Upper lobe of right lung (tissue), 1 donor: Measurements from ENCODE around the gene SBF1. TPM values are rescaled to one million over a fixed set of nuclear protein-coding genes. Genes with fewer than 3 reads are reported as not detected.
"Not testable (repeated sequence)": the region's sequence is repeated elsewhere in the genome, so short reads cannot be mapped to it uniquely, and the experiment has no call there.

Experiments
- ATAC-seq: fragments of 200-7000 bp; cut with Tn5 transposase; one replicate; pipeline ENCODE4 v1.9.1; 2020; ENCODE audit warnings: mild to moderate bottlenecking, moderate library complexity
- DNase-seq: peaks from one replicate; pipeline ENCODE4 v3.0.0-alpha.2; 2020
- H3K27ac ChIP-seq: fragments of 200-600 bp; one replicate; pipeline ENCODE4 v1.8.0; 2022
- H3K27me3 ChIP-seq: fragments of 200-600 bp; one replicate; pipeline ENCODE4 v1.8.0; 2022; ENCODE audit warnings: mild to moderate bottlenecking
- H3K36me3 ChIP-seq: fragments of 200-600 bp; one replicate; pipeline ENCODE4 v1.8.0; 2022
- H3K4me1 ChIP-seq: fragments of 200-600 bp; one replicate; pipeline ENCODE4 v1.8.0; 2022
- H3K4me3 ChIP-seq: fragments of 200-600 bp; one replicate; pipeline ENCODE4 v1.8.0; 2022; ENCODE audit warnings: mild to moderate bottlenecking
- H3K9me3 ChIP-seq: fragments of 200-600 bp; one replicate; pipeline ENCODE4 v1.8.0; 2022
- intact Hi-C: fragments of 100-400 bp; cut with DNase I; formaldehyde crosslinking; loops from one replicate; pipeline ENCODE4 v1.11.0; 2022
- total RNA-seq: library from RNA; stranded (reverse); fragmentation: NEBNext Ultra II Directional; extraction: Animal tissue kit (Norgen Biotek cat#: 25700); gene quantifications from one replicate; pipeline ENCODE4 v1.2.1, GENCODE V29; 2021
- TF ChIP-seq, protein P1 (sequence below): fragments of 200-600 bp; IDR thresholded peaks from one replicate; pipeline ENCODE4 v1.8.0; 2022; ENCODE audit warnings: antibody characterized with exemption
- donor health status: DM: no; HTN: yes; CAD: no; lungs with severe emphysema.

The SBF1 gene
- total RNA-seq, 1 donor from 2014 or later: 69.4 TPM

DNA sequence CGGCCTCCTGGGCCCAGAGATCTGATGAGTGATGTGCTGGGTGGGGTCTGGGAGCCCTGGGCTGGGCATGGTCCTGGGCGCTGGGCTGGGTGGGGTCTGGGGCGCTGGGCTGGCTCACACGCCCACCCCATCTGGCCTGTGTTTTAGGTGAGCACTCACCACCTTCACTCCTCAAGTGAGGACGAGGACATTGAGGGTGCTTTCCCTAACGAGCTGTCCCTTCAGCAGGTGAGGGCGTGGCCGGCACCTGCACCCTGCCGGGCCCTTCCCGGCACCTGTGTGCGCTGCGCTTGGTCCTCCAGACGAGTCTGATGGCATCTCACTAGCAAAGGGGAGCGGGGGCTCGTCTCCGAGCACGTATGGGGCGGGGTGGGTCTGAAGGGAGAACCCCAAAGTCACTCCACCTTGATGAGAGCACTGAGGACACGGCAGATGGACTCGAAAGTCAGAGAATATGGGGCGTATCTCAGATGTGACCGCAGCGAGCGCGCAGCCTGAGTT, 37.9 kb downstream of the SBF1 start:
- H3K9me3 ChIP-seq: no peaks in the 10 kb centered on the region
- no peaks in the 10 kb centered on the region for H3K4me1 ChIP-seq
- no peak for DNase-seq
- H3K27ac ChIP-seq: no peak overlapping the region
- no peak overlapping the region for H3K4me3 ChIP-seq
- peaks cover 83% of the 10 kb centered on the region for H3K36me3 ChIP-seq
- peak; percentile 3 for ATAC-seq
- intact Hi-C loops: no loop called here
- TF ChIP-seq, protein P1, sequence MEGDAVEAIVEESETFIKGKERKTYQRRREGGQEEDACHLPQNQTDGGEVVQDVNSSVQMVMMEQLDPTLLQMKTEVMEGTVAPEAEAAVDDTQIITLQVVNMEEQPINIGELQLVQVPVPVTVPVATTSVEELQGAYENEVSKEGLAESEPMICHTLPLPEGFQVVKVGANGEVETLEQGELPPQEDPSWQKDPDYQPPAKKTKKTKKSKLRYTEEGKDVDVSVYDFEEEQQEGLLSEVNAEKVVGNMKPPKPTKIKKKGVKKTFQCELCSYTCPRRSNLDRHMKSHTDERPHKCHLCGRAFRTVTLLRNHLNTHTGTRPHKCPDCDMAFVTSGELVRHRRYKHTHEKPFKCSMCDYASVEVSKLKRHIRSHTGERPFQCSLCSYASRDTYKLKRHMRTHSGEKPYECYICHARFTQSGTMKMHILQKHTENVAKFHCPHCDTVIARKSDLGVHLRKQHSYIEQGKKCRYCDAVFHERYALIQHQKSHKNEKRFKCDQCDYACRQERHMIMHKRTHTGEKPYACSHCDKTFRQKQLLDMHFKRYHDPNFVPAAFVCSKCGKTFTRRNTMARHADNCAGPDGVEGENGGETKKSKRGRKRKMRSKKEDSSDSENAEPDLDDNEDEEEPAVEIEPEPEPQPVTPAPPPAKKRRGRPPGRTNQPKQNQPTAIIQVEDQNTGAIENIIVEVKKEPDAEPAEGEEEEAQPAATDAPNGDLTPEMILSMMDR: no peak
- no peaks in the 10 kb centered on the region for H3K27me3 ChIP-seq

DNA sequence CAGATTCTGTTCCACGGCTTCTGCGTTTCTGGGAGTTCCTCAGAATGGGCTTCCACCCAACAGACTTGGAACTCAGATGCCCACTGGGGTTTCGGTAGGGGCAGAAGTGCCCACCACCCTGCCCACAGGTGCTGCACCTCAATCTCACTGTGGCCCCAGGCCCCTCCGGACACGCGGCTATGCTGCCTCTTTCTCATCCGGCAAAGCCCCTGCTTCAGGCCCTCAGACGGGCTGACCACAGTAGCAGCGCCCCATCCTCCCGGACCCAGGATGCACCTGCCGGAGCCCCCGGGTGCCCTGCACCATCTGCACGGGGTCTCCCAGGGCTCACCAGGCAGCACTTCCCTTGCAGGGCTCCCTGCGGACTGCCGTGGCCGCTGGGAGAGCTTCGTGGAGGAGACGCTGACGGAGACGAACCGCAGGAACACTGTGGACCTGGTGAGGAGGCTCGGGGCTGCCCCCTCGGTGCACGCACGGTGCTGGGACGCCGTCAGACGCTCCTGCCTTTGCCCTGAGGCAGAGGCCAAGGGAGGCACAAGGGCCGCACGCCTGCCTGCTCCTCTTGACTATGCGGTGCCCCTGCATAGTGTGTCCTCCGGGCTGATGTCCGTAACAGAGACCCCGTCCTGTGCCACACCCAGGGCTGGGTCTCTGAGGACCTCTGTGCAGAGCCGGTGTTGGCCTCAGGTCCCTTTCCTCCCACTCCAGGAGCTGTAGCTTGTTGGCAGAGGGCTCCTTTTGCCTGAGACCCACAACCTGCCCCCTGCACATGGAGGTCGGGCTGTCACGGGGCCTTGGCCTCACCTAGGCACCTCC, 38.6 kb downstream of the SBF1 start:
- no peaks in the 10 kb centered on the region for H3K4me1 ChIP-seq
- no peaks in the 10 kb centered on the region for H3K27me3 ChIP-seq
- no peak overlapping the region for H3K27ac ChIP-seq
- ATAC-seq (peak; percentile 2), DNase-seq (no peak)
- no peaks in the 10 kb centered on the region for H3K9me3 ChIP-seq
- peaks cover 83% of the 10 kb centered on the region for H3K36me3 ChIP-seq
- H3K4me3 ChIP-seq: no peak overlapping the region
- intact Hi-C loops: no loop called here
- TF ChIP-seq, protein P1: no peak

DNA sequence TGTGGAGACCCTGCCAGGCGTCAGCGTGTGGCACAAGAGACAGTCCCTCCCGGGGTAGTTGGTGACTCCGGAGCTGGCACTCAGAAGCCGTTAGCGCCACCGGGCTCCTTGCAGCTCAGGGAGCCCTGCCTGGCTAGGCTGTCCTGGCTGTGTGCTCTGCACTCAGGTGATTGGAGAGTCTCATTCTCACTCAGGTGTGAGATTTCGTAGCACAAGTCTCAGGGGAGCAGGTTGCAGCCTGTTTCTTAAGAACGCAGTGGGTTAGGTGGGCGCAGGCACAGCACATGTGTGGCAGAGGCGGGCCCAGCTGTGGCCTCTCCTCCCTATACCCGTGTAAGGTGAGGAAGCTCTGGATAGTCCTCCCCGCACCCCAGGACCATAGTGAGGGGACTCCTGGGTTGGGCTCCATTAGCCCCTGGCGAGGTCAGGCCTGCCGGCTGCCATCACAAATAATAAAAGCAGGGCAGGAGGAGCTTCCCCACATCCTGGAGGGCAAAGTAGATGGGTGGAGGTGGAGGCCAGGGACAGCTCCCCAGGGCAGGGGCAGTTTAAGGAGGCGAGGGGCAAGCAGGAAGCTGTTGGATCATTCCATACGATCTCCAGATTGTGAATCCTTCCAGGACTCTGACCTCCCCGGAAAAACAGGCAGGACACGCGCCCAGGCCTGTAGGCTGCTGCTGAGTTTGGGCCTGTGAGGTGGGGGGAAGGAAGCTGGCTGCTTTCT, 39.4 kb downstream of the SBF1 start:
- peaks cover 83% of the 10 kb centered on the region for H3K36me3 ChIP-seq
- no peak overlapping the region for H3K27ac ChIP-seq
- intact Hi-C loops: no loop called here
- ATAC-seq: no peak
- TF ChIP-seq, protein P1: no peak
- DNase-seq: no peak
- H3K9me3 ChIP-seq: no peaks in the 10 kb centered on the region
- H3K27me3 ChIP-seq: no peaks in the 10 kb centered on the region
- H3K4me1 ChIP-seq: no peaks in the 10 kb centered on the region
- H3K4me3 ChIP-seq: no peak overlapping the region

DNA sequence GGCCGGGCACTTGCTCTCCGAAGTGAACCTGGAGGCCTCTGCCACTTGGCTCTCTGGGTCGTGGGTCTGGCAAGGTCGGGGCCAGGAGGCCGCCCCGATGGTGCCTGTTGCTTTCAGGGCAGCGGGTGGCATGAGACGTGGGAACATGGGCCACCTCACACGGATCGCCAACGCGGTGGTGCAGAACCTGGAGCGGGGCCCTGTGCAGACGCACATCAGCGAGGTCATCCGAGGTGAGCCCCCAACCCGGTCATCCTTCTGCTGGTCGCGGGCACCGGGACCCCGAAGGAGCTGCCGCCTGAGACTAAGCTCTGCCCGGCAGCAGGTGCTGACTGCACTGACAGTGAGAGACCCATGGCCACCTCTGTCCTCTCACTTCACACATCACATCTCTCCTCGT, 40.0 kb downstream of the SBF1 start:
- no peak overlapping the region for H3K4me3 ChIP-seq
- DNase-seq (no peak), ATAC-seq (no peak)
- H3K27me3 ChIP-seq: no peaks in the 10 kb centered on the region
- H3K4me1 ChIP-seq: no peaks in the 10 kb centered on the region
- H3K36me3 ChIP-seq: peaks cover 83% of the 10 kb centered on the region
- no peak overlapping the region for H3K27ac ChIP-seq
- intact Hi-C loops: no loop called here
- H3K9me3 ChIP-seq: no peaks in the 10 kb centered on the region
- TF ChIP-seq, protein P1: no peak

DNA sequence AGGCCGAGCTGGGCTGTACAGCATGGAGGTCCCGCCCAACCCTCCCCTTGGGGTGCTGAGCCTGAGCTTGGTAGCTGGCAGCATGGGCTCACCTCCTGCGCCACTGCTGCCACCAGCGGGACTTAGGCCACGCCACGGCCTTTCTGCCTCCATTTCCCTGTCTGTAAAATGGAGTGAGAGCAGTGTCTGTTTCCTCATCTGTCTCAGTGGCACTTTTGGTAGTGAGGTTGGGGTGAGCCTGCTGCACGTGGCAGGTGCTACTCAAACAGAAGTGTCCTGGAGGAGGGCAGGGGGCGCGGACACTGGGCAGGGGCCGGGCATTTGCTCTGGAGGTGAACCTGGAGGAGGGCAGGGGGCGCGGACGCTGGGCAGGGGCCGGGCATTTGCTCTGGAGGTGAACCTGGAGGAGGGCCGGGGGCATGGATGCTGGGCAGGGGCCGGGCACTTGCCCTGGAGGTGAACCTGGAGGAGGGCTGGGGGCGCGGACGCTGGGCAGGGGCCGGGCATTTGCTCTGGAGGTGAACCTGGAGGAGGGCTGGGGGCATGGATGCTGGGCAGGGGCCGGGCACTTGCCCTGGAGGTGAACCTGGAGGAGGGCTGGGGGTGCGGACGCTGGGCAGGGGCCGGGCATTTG, 41.8 kb downstream of the SBF1 start:
- intact Hi-C loops, H3K27me3 ChIP-seq, H3K27ac ChIP-seq, H3K4me1 ChIP-seq, H3K9me3 ChIP-seq, ATAC-seq, H3K4me3 ChIP-seq, DNase-seq: not testable (repeated sequence)
- H3K36me3 ChIP-seq: peaks cover 83% of the 10 kb centered on the region
